Astrocyte (in vitro differentiated cells and primary cell): ENCODE results near the gene AMBP. TPM values are rescaled to one million over a fixed set of nuclear protein-coding genes. Genes with fewer than 3 reads are reported as not detected.

ENCODE experiments used
- DNase-seq: peaks from one replicate; pipeline ENCODE4 v3.0.0-alpha.2; 2010; ENCODE audit warnings: low read depth
- FAIRE-seq: peaks from 2 replicates; lab custom pipeline; 2011; peaks lifted over from hg19 to GRCh38; lab: Jason Lieb, UNC
- H2AFZ ChIP-seq: 2 replicates; pipeline ENCODE4 v1.6.0; 2012; ENCODE audit warnings: low read depth, low read length, inconsistent platforms
- H3K27ac ChIP-seq: 2 replicates; pipeline ENCODE4 v1.5.1; 2011; ENCODE audit warnings: low read depth, low read length, inconsistent platforms
- H3K27me3 ChIP-seq: 2 replicates; pipeline ENCODE4 v1.6.0; 2011; ENCODE audit warnings: low read length, inconsistent platforms; ENCODE audit not compliant: insufficient read depth
- H3K36me3 ChIP-seq: 2 replicates; pipeline ENCODE4 v1.5.1; 2011; ENCODE audit warnings: low read length, inconsistent platforms; ENCODE audit not compliant: insufficient read depth
- H3K4me1 ChIP-seq: 2 replicates; pipeline ENCODE4 v1.5.1; 2011; ENCODE audit warnings: low read length, inconsistent platforms; ENCODE audit not compliant: insufficient read depth
- H3K4me2 ChIP-seq: 2 replicates; pipeline ENCODE4 v1.6.0; 2012; ENCODE audit warnings: low read length, inconsistent platforms
- H3K4me3 ChIP-seq: 2 replicates; pipeline ENCODE4 v1.5.1; 2011; ENCODE audit warnings: low read depth, mild to moderate bottlenecking, low read length, inconsistent platforms; ENCODE audit not compliant: insufficient read depth
- H3K79me2 ChIP-seq: 2 replicates; pipeline ENCODE4 v1.6.0; 2012; ENCODE audit warnings: mild to moderate bottlenecking, low read length, inconsistent platforms; ENCODE audit not compliant: insufficient read depth
- H3K9ac ChIP-seq: 2 replicates; pipeline ENCODE4 v1.6.0; 2012; ENCODE audit warnings: mild to moderate bottlenecking, low read length, inconsistent platforms
- H3K9me3 ChIP-seq: 2 replicates; pipeline ENCODE4 v1.5.1; 2012; ENCODE audit warnings: low read depth, mild to moderate bottlenecking, low read length, inconsistent platforms; ENCODE audit not compliant: insufficient read depth
- H4K20me1 ChIP-seq: 2 replicates; pipeline ENCODE4 v1.6.0; 2012; ENCODE audit warnings: low read length, inconsistent platforms; ENCODE audit not compliant: insufficient read depth
- H3K27ac Mint-ChIP-seq: one replicate; pipeline ENCODE4 v1.8.0; 2021; ENCODE audit warnings: mild to moderate bottlenecking, mixed read lengths; ENCODE audit not compliant: unreplicated experiment
- H3K27me3 Mint-ChIP-seq: one replicate; pipeline ENCODE4 v1.8.0; 2021; ENCODE audit warnings: low read depth, mixed read lengths; ENCODE audit not compliant: unreplicated experiment
- H3K36me3 Mint-ChIP-seq: one replicate; pipeline ENCODE4 v1.8.0; 2021; ENCODE audit warnings: low read depth, mixed read lengths; ENCODE audit not compliant: unreplicated experiment
- H3K4me1 Mint-ChIP-seq: one replicate; pipeline ENCODE4 v1.8.0; 2021; ENCODE audit warnings: low read depth, mixed read lengths; ENCODE audit not compliant: unreplicated experiment
- H3K4me3 Mint-ChIP-seq: one replicate; pipeline ENCODE4 v1.8.0; 2021; ENCODE audit warnings: mild to moderate bottlenecking, moderate library complexity, mixed read lengths; ENCODE audit not compliant: unreplicated experiment
- H3K9me3 Mint-ChIP-seq: one replicate; pipeline ENCODE4 v1.8.0; 2021; ENCODE audit warnings: mild to moderate bottlenecking, mixed read lengths; ENCODE audit not compliant: unreplicated experiment
- EZH2 ChIP-seq: IDR thresholded peaks from 2 replicates; pipeline ENCODE4 v1.6.1; 2012; ENCODE audit warnings: mild to moderate bottlenecking, low read length, inconsistent platforms; ENCODE audit not compliant: insufficient read depth
- total RNA-seq: library from RNA; stranded (reverse); gene quantifications from 2 replicates; pipeline ENCODE4 v1.2.1, GENCODE V29; 2021
- TF ChIP-seq, protein P1 (sequence below): IDR thresholded peaks from 2 replicates; pipeline ENCODE4 v1.5.1; 2011; ENCODE audit warnings: low read depth, mild to moderate bottlenecking, inconsistent platforms, low read length, moderate library complexity; ENCODE audit not compliant: insufficient read depth

Gene AMBP
- total RNA-seq, 1 donor from 2014 or later, result not detected

DNA sequence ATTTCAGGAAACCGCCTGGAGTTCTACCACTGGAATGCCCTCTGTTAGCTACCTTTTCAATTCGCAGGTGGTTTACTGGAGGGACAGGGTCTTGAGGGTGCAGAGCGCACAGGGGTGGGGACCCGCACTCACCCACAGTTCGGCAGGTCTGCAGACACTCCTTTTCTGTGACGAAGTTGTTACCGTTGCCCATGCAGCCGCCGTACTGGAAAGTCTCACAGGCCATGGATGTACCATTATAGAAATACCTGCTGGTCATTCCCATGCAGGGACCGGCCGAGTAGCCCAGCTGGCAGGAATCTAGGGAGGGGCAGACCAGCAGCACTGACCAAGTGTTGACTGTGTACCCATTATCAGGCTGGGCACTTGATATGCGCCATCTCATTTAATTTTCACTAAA, 16.8 kb downstream of the AMBP start:
- H4K20me1 ChIP-seq, result no peaks in the 10 kb centered on the region
- no peak overlapping the region for H2AFZ ChIP-seq
- H3K36me3 Mint-ChIP-seq, result peaks cover 7% of the 10 kb centered on the region
- no peak overlapping the region for H3K4me2 ChIP-seq
- DNase-seq (no peak), FAIRE-seq (no peak)
- H3K4me3 ChIP-seq, result no peak overlapping the region
- no peak overlapping the region for H3K27ac ChIP-seq
- H3K9ac ChIP-seq, result no peak overlapping the region
- no peaks in the 10 kb centered on the region for H3K36me3 ChIP-seq
- peaks cover 7% of the 10 kb centered on the region for H3K27me3 ChIP-seq
- no peaks in the 10 kb centered on the region for H3K4me1 ChIP-seq
- no peak overlapping the region for H3K4me3 Mint-ChIP-seq
- H3K4me1 Mint-ChIP-seq, result no peaks in the 10 kb centered on the region
- no peak overlapping the region for H3K27ac Mint-ChIP-seq
- peaks cover 20% of the 10 kb centered on the region for H3K27me3 Mint-ChIP-seq
- H3K79me2 ChIP-seq, result no peaks in the 10 kb centered on the region
- peaks cover 7% of the 10 kb centered on the region for H3K9me3 Mint-ChIP-seq
- TF ChIP-seq, protein P1, sequence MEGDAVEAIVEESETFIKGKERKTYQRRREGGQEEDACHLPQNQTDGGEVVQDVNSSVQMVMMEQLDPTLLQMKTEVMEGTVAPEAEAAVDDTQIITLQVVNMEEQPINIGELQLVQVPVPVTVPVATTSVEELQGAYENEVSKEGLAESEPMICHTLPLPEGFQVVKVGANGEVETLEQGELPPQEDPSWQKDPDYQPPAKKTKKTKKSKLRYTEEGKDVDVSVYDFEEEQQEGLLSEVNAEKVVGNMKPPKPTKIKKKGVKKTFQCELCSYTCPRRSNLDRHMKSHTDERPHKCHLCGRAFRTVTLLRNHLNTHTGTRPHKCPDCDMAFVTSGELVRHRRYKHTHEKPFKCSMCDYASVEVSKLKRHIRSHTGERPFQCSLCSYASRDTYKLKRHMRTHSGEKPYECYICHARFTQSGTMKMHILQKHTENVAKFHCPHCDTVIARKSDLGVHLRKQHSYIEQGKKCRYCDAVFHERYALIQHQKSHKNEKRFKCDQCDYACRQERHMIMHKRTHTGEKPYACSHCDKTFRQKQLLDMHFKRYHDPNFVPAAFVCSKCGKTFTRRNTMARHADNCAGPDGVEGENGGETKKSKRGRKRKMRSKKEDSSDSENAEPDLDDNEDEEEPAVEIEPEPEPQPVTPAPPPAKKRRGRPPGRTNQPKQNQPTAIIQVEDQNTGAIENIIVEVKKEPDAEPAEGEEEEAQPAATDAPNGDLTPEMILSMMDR, result no peak
- no peak for TF ChIP-seq EZH2
- no peaks in the 10 kb centered on the region for H3K9me3 ChIP-seq

DNA sequence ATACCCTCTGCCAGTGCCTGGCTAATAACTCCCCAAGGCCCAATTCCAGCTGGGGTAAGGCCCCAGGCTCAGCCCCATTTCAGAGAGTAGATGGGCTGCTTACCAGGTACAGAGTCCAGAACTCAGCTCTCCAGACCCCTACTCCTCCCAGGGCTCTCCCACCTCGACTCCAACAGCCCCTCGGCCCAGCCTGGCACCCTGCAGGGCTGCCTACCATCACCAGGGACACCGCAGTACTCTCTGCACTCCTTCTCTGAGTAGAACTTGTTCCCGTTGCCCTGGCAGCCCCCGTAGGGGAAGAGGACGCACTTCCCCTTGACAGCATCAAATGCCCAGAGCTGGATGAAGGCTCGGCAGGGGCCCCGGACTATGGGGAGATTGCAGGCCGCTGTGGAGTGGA, 17.4 kb downstream of the AMBP start:
- no peaks in the 10 kb centered on the region for H3K36me3 ChIP-seq
- no peak overlapping the region for H3K9ac ChIP-seq
- no peaks in the 10 kb centered on the region for H3K9me3 ChIP-seq
- Mint-ChIP-seq H3K4me1 (no peaks in the 10 kb centered on the region), H3K36me3 (peaks cover 7% of the 10 kb centered on the region), H3K9me3 (peaks cover 7% of the 10 kb centered on the region), H3K27ac (no peak overlapping the region), H3K4me3 (no peak overlapping the region), H3K27me3 (peaks cover 16% of the 10 kb centered on the region)
- no peak overlapping the region for H3K4me3 ChIP-seq
- H3K79me2 ChIP-seq, result no peaks in the 10 kb centered on the region
- FAIRE-seq (no peak), DNase-seq (no peak)
- no peak overlapping the region for H2AFZ ChIP-seq
- H3K4me2 ChIP-seq, result no peak overlapping the region
- H4K20me1 ChIP-seq, result no peaks in the 10 kb centered on the region
- no peaks in the 10 kb centered on the region for H3K4me1 ChIP-seq
- no peak overlapping the region for H3K27ac ChIP-seq
- peaks cover 3% of the 10 kb centered on the region for H3K27me3 ChIP-seq
- no peak for TF ChIP-seq EZH2
- TF ChIP-seq, protein P1, result no peak

DNA sequence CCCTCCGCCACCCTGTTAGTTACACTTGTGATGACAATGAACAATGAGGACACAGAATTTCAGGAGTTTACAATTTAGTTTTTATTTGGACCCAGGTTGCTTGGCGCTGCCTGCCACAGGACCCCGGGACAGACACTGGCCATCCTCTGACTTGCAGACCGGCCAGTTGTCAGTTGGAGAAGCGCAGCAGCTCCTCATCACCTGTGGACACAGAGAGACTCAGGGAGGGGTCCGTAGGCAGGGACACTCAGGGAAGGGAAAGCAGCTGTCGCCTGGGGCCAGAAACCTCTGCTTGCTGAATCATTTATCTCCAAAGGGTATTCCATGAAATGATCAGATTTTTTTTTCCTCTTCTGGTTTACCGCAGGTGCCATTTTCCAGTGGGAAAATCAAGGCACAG, 18.0 kb downstream of the AMBP start:
- no peaks in the 10 kb centered on the region for H3K9me3 ChIP-seq
- no peak for TF ChIP-seq EZH2
- TF ChIP-seq, protein P1, result no peak
- H3K27me3 ChIP-seq, result peaks cover 2% of the 10 kb centered on the region
- Mint-ChIP-seq H3K4me3 (no peak overlapping the region), H3K9me3 (peaks cover 7% of the 10 kb centered on the region), H3K27me3 (peaks cover 16% of the 10 kb centered on the region), H3K27ac (no peak overlapping the region), H3K36me3 (peaks cover 7% of the 10 kb centered on the region), H3K4me1 (no peaks in the 10 kb centered on the region)
- H3K27ac ChIP-seq, result no peak overlapping the region
- FAIRE-seq (no peak), DNase-seq (no peak)
- no peaks in the 10 kb centered on the region for H3K36me3 ChIP-seq
- no peak overlapping the region for H3K4me3 ChIP-seq
- H3K4me1 ChIP-seq, result no peaks in the 10 kb centered on the region
- no peaks in the 10 kb centered on the region for H4K20me1 ChIP-seq
- H3K79me2 ChIP-seq, result no peaks in the 10 kb centered on the region
- H3K9ac ChIP-seq, result no peak overlapping the region
- H2AFZ ChIP-seq, result no peak overlapping the region
- H3K4me2 ChIP-seq, result no peak overlapping the region
